SK-N-SH treated with all-trans-retinoic acid at 6 μM for 48 hours (cell line): Measurements from ENCODE around the gene MSANTD3.

Experiments used
- ATAC-seq: fragments of 200-7000 bp; cut with Tn5 transposase; 3 replicates; pipeline ENCODE4 v1.9.1; 2020; ENCODE audit warnings: mild to moderate bottlenecking, moderate library complexity
- ARNTL ChIP-seq: fragments of 450-650 bp; formaldehyde crosslinking; IDR thresholded peaks from 2 replicates; pipeline ENCODE4 v1.5.0; 2020; ENCODE audit warnings: low read depth, mild to moderate bottlenecking, moderate library complexity, borderline replicate concordance
- CSDC2 ChIP-seq: fragments of 250-450 bp; sonication (Bioruptor Pico); IDR thresholded peaks from 2 replicates; pipeline ENCODE4 v1.5.0; 2020; ENCODE audit warnings: mild to moderate bottlenecking, moderate library complexity
- CSRNP3 ChIP-seq: fragments of 250-450 bp; sonication (Bioruptor Pico); IDR thresholded peaks from 2 replicates; pipeline ENCODE4 v1.5.1; 2021; ENCODE audit warnings: mild to moderate bottlenecking, moderate library complexity
- GLIS3 ChIP-seq: fragments of 250-450 bp; sonication (Bioruptor Pico); IDR thresholded peaks from 2 replicates; pipeline ENCODE4 v1.5.0; 2020; ENCODE audit warnings: mild to moderate bottlenecking, moderate library complexity
- ISL1 ChIP-seq: fragments of 250-450 bp; sonication (Bioruptor Pico); IDR thresholded peaks from 2 replicates; pipeline ENCODE4 v2.1.2; 2022; ENCODE audit warnings: mild to moderate bottlenecking, moderate library complexity
- OSR1 ChIP-seq: fragments of 250-450 bp; sonication (Bioruptor Pico); IDR thresholded peaks from 2 replicates; pipeline ENCODE4 v1.8.0; 2022; ENCODE audit warnings: moderate library complexity, mild to moderate bottlenecking, inconsistent platforms
- POU6F1 ChIP-seq: fragments of 250-450 bp; sonication (Bioruptor Pico); IDR thresholded peaks from 2 replicates; pipeline ENCODE4 v1.8.0; 2021; ENCODE audit warnings: low read depth, mild to moderate bottlenecking, moderate library complexity, borderline replicate concordance
- PPARA ChIP-seq: fragments of 250-450 bp; sonication (Bioruptor Pico); IDR thresholded peaks from 2 replicates; pipeline ENCODE4 v1.5.0; 2020; ENCODE audit warnings: mild to moderate bottlenecking, borderline replicate concordance
- SNAI2 ChIP-seq: fragments of 250-450 bp; sonication (Bioruptor Pico); IDR thresholded peaks from 2 replicates; pipeline ENCODE4 v1.5.0; 2020; ENCODE audit warnings: mild to moderate bottlenecking, moderate library complexity
- TOX ChIP-seq: fragments of 250-450 bp; sonication (Bioruptor Pico); IDR thresholded peaks from 2 replicates; pipeline ENCODE4 v1.8.0; 2021; ENCODE audit warnings: mild to moderate bottlenecking, moderate library complexity, borderline replicate concordance
- TSHZ2 ChIP-seq: fragments of 250-450 bp; sonication (Bioruptor Pico); IDR thresholded peaks from 2 replicates; pipeline ENCODE4 v1.5.0; 2020; ENCODE audit warnings: mild to moderate bottlenecking, moderate library complexity
- ZFP3 ChIP-seq: fragments of 250-450 bp; sonication (Bioruptor Pico); IDR thresholded peaks from 2 replicates; pipeline ENCODE4 v1.5.0; 2020; ENCODE audit warnings: mild to moderate bottlenecking, moderate library complexity
- ZFP30 ChIP-seq: fragments of 450-650 bp; formaldehyde crosslinking; IDR thresholded peaks from 2 replicates; pipeline ENCODE4 v1.5.0; 2022; ENCODE audit warnings: mild to moderate bottlenecking, moderate library complexity
- ZNF565 ChIP-seq: fragments of 450-650 bp; formaldehyde crosslinking; conservative IDR thresholded peaks from 2 replicates; pipeline ENCODE4 v1.5.0; 2020; ENCODE audit warnings: low read depth, mild to moderate bottlenecking, moderate library complexity
- ZNF70 ChIP-seq: fragments of 450-650 bp; formaldehyde crosslinking; IDR thresholded peaks from 2 replicates; pipeline ENCODE4 v1.5.0; 2020; ENCODE audit warnings: mild to moderate bottlenecking, moderate library complexity
- ZNF8 ChIP-seq: fragments of 450-650 bp; formaldehyde crosslinking; IDR thresholded peaks from 2 replicates; pipeline ENCODE4 v1.5.0; 2020; ENCODE audit warnings: mild to moderate bottlenecking, moderate library complexity
- TF ChIP-seq, protein P1 (sequence below): fragments of 250-450 bp; sonication (Bioruptor Pico); IDR thresholded peaks from 2 replicates; pipeline ENCODE4 v1.5.1; 2020; ENCODE audit warnings: low read depth, mild to moderate bottlenecking, moderate library complexity

The MSANTD3 gene

GRCh38 chr9:100443781-100444768 is 17.1 kb downstream of the MSANTD3 start (continued):
- TF ChIP-seq ZFP30 (CRISPR knock-in tag) (no peak), ARNTL (no peak), CSDC2 (no peak)
- TF ChIP-seq, protein P1, sequence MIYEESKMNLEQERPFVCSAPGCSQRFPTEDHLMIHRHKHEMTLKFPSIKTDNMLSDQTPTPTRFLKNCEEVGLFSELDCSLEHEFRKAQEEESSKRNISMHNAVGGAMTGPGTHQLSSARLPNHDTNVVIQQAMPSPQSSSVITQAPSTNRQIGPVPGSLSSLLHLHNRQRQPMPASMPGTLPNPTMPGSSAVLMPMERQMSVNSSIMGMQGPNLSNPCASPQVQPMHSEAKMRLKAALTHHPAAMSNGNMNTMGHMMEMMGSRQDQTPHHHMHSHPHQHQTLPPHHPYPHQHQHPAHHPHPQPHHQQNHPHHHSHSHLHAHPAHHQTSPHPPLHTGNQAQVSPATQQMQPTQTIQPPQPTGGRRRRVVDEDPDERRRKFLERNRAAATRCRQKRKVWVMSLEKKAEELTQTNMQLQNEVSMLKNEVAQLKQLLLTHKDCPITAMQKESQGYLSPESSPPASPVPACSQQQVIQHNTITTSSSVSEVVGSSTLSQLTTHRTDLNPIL = no peak

GRCh38 chr9:100445161-100445902 is 18.4 kb downstream of the MSANTD3 start:
- TF ChIP-seq ZFP30 (CRISPR knock-in tag) (no peak), ISL1 (CRISPR knock-in tag) (no peak), ARNTL (no peak)
- no peak for ATAC-seq

DNA sequence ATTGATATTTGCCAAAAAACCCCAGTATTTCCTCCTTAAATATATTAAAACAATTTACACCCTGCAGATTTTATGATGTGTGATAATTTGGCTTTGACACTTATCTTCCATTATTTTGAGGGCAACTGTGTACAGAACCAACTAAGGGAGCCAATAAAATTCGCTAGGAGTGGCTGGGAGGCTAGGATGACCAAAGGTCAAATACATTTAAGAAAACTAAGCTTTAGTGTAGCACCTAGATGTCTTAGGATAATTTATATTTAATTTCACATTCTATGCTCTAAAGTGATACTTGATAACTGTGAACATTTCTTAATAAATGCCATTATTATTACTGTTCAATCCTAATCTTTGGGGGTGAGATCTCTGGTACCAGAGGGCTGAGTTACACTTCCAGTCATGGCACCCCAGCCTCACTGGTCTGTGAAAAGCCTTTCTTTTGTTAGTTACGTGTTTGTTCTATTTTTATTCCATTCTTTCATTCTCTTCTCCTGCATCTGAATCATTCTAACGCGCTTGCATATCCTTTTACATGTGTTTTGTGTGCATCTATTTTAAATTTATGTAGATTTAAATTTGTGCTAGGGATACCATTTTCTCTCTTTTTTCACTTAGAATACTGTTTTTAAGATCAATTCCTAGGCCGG is 19.1 kb downstream of the MSANTD3 start:
- ATAC-seq = no peak
- TF ChIP-seq ZNF565 (CRISPR knock-in tag) (no peak), ISL1 (CRISPR knock-in tag) (no peak), PPARA (CRISPR knock-in tag) (no peak), ARNTL (no peak), GLIS3 (CRISPR knock-in tag) (no peak), ZFP30 (CRISPR knock-in tag) (no peak), CSRNP3 (no peak), TOX (CRISPR knock-in tag) (no peak), ZNF8 (CRISPR knock-in tag) (no peak)
- TF ChIP-seq, protein P1 = no peak

- no peak for ATAC-seq
- TF ChIP-seq POU6F1 (CRISPR knock-in tag) = no peak
- no peak for TF ChIP-seq ZFP3 (CRISPR knock-in tag)
- TF ChIP-seq OSR1 (CRISPR knock-in tag) = no peak
- TF ChIP-seq ZNF70 (CRISPR knock-in tag) = no peak
- TF ChIP-seq ZNF8 (CRISPR knock-in tag) = no peak
- TF ChIP-seq TSHZ2 = no peak
- TF ChIP-seq GLIS3 (CRISPR knock-in tag) = no peak
- TF ChIP-seq ARNTL = no peak
- TF ChIP-seq SNAI2 (CRISPR knock-in tag) = no peak
Measured at GRCh38 chr9:100447041-100447440, 20.1 kb downstream of the MSANTD3 start.
